Fibroblast of the aortic adventitia (primary cell): ENCODE data around the gene KIAA1328. TPM values are rescaled to one million over a fixed set of nuclear protein-coding genes. Genes with fewer than 3 reads are reported as not detected.
"Not testable (repeated sequence)": the region's sequence is repeated elsewhere in the genome, so short reads cannot be mapped to it uniquely, and the experiment has no call there.

Source experiments
- DNase-seq: peaks from one replicate; pipeline ENCODE4 v3.0.0-alpha.2; 2010; ENCODE audit warnings: low read depth
- H3K4me3 ChIP-seq: 2 replicates; pipeline ENCODE4 v1.5.1; 2011; ENCODE audit warnings: low read depth, mild to moderate bottlenecking, control low read depth, low read length, moderate library complexity
- total RNA-seq: library from RNA; depleted of rRNA; stranded (reverse); fragments of >200 nt; gene quantifications from 2 replicates; pipeline ENCODE4 v1.2.3, GENCODE V29; 2012; ENCODE audit warnings: low replicate concordance
- TF ChIP-seq, protein P1 (sequence below): IDR thresholded peaks from 2 replicates; pipeline ENCODE4 v1.5.1; 2011; ENCODE audit warnings: mild to moderate bottlenecking, low read length, control low read depth, inconsistent platforms; ENCODE audit not compliant: insufficient read depth

The KIAA1328 gene
- total RNA-seq, 1 donor: 13.6 TPM

DNA sequence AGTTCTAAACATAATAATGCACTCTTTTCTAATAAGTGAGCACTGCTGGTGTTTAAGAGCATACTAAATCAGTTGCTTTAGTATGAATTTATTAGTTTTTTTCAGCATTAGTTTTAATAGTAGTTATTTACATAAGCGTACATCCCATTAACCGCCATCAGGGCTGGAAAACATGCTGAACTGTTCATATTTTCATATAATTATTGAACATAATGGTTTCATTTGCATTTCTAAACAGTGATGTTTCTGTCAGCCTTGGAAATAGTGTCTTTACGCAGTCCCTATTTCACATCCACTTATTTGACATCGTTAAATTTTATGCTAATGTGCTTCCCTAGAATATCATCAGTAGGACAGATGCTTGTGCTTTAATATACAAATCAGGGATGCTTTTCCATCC is 71.5 kb downstream of the KIAA1328 start:
- no peak overlapping the region for H3K4me3 ChIP-seq
- TF ChIP-seq, protein P1, sequence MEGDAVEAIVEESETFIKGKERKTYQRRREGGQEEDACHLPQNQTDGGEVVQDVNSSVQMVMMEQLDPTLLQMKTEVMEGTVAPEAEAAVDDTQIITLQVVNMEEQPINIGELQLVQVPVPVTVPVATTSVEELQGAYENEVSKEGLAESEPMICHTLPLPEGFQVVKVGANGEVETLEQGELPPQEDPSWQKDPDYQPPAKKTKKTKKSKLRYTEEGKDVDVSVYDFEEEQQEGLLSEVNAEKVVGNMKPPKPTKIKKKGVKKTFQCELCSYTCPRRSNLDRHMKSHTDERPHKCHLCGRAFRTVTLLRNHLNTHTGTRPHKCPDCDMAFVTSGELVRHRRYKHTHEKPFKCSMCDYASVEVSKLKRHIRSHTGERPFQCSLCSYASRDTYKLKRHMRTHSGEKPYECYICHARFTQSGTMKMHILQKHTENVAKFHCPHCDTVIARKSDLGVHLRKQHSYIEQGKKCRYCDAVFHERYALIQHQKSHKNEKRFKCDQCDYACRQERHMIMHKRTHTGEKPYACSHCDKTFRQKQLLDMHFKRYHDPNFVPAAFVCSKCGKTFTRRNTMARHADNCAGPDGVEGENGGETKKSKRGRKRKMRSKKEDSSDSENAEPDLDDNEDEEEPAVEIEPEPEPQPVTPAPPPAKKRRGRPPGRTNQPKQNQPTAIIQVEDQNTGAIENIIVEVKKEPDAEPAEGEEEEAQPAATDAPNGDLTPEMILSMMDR: no peak
- DNase-seq: no peak

DNA sequence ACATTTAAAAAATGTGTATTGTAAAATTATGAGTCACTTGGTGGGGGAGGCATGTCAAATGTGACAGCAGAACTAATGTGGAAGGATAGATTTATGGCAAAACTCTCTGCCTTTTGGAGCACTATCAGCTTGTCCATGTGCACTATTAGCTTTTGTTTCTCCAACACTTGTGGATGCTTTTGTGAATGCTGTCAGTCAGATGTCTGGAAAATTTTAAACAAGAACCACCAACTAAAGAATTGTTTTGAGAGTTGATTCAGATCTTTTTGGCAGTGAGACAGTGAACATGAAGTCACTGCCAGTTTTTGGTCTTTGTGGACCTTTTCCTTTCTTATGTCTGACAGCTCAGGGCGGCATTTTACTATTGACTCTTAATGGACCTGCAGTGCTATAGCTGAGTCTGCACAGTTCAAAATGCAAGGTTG is 72.4 kb downstream of the KIAA1328 start:
- DNase-seq: peak; percentile 22

DNA sequence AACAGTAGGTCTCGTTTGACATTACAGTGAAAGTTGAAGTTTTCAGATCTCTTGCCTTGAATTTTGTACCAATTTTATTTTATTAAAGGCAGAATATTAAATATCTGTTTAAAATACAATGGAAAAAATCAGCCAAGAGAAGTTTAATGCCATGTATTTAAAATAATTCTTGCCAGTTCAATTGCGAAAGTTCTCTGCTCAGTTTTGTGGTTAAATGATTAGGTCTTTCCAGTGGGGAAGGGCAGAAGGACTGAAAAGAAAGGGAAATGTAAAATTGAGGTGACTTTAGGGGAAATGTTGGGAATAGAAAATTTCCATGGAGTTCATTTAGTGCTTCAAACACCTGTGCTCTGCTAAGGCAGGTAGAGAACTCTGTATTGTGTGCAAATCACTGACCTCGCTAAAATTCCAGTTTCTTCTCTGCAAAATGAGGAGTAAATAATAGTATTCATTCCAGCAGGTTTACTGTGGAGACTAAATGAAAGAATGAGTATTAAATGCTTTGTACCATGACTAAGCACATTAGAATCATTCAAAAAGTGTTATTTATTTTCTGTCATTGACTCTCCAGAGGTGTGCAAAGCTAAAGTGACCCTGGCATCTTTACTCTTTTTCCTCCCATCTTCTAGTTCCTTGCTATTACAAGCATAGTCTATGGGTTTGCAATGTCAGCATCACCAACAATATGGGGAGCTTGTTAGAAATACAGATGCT is 74.4 kb downstream of the KIAA1328 start:
- peak; percentile 54 for DNase-seq
- TF ChIP-seq, protein P1: no peak
- no peak overlapping the region for H3K4me3 ChIP-seq

More for the DNA sequence above, 72.4 kb downstream of the KIAA1328 start:
- TF ChIP-seq, protein P1: no peak
- no peak overlapping the region for H3K4me3 ChIP-seq

DNA sequence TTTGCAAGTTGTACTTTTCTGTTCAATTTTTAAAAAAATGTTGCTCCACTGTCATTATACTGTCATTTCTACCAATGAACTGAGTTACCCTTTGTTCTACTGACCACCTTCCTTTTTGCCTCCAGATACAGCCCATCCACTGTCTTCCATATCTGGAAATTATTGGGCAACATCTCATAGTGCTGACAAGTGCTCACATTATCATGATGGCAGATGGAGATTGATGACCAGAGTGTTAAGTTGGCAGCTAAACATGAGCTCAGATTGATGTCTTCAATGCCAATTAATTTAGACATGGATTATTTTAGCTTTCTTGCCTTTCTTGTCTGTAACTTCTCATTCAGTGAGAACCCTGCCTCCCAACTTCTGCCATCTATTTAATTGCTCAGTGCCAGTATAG is 76.6 kb downstream of the KIAA1328 start:
- TF ChIP-seq, protein P1: no peak
- DNase-seq: no peak
- H3K4me3 ChIP-seq: no peak overlapping the region

DNA sequence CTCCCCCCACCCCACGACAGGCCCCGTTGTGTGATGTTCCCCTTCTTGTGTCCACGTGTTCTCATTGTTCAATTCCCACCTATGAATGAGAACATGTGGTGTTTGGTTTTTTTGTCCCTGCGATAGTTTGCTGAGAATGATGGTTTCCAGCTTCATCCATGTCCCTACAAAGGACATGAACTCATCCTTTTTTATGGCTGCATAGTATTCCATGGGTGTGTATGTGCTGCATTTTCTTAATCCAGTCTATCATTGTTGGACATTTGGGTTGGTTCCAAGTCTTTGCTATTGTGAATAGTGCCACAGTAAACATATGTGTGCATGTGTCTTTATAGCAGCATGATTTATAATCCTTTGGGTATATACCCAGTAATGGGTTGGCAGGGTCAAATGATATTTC is 80.4 kb downstream of the KIAA1328 start:
- H3K4me3 ChIP-seq, DNase-seq: not testable (repeated sequence)

DNA sequence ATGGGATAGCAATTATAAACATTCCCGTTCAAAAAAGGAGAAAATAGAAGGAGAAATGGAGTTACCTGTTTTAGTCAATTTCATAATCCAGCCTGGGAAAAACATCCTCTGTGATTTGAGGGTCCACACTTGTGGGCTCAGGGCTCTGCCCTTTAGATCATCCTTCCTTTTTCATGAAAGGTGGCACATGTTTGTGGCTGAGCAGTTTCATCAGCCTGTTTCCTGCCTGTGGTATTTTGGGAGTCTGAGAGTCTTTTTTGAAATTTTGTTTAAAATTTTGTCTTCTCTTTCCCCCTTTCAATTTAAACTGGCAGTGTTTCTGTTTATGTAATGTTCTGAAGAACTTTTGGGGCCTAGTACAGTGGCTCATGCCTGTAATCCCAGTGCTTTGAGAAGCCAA is 84.0 kb downstream of the KIAA1328 start:
- TF ChIP-seq, protein P1: no peak
- H3K4me3 ChIP-seq: no peak overlapping the region
- DNase-seq: no peak

DNA sequence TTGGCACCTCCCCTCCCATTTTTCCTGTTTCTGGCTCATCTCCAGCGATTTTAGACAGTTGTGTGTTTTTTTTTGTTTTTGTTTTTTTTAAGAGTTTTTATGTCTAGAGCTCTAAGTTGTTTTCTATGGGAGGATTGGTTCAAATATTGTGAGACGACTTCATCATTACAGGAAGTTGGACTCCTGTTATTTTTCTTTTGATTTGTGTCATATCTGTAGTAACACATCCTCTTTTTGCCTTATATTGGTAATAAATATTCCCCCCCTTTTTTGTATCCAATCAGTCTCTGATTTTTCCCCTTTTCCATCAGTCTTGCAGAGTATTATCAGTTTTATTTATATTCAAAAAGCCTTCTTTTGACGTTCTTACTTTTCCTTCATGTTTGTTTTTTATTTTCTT is 89.0 kb downstream of the KIAA1328 start:
- TF ChIP-seq, protein P1: no peak
- DNase-seq: no peak
- H3K4me3 ChIP-seq: no peak overlapping the region
